Heart left ventricle (tissue), 16 donors: ENCODE data around the gene DDAH2. TPM values are rescaled to one million over a fixed set of nuclear protein-coding genes. Genes with fewer than 3 reads are reported as not detected.

ENCODE experiments used
- ATAC-seq, 4 donors: fragments of 200-7000 bp; cut with Tn5 transposase; one replicate each; pipeline ENCODE4 v1.9.1; 2020 to 2022; ENCODE audit warnings: moderate library complexity in 4 of 4, mild to moderate bottlenecking in 3 of 4, moderate number of reproducible peaks in 1 of 4
- DNase-seq, 5 donors: peaks; one replicate each; pipeline ENCODE4 v3.0.0-alpha.2; 2020
- H3K27ac ChIP-seq, 12 donors: fragments of 200-600 bp; sonication (generic) in 4 of 12; one replicate each; pipeline versions ENCODE4 v1.5.0 to v1.8.0; 2016 to 2022; ENCODE audit warnings: mild to moderate bottlenecking in 2 of 12
- H3K27me3 ChIP-seq, 9 donors: fragments of 200-600 bp; sonication (generic) in 2 of 9; one replicate each; pipeline versions ENCODE4 v1.5.1 to v1.8.0; 2016 to 2022; ENCODE audit warnings: mild to moderate bottlenecking in 3 of 9
- H3K36me3 ChIP-seq, 9 donors: fragments of 200-600 bp; sonication (generic) in 2 of 9; one replicate each; pipeline versions ENCODE4 v1.5.0 to v1.8.0; 2018 to 2022; ENCODE audit warnings: mild to moderate bottlenecking in 2 of 9
- H3K4me1 ChIP-seq, 12 donors: fragments of 200-600 bp; sonication (generic) in 4 of 12; one replicate each; pipeline versions ENCODE4 v1.5.0 to v1.8.0; 2016 to 2022; ENCODE audit warnings: mild to moderate bottlenecking in 3 of 12
- H3K4me3 ChIP-seq, 12 donors: fragments of 200-600 bp; sonication (generic) in 4 of 12; one replicate each; pipeline versions ENCODE4 v1.5.0 to v1.8.0; 2017 to 2022; ENCODE audit warnings: mild to moderate bottlenecking in 9 of 12, moderate library complexity in 4 of 12
- H3K9me3 ChIP-seq, 12 donors: fragments of 200-600 bp; sonication (generic) in 4 of 12; one replicate each; pipeline versions ENCODE4 v1.5.0 to v1.8.0; 2016 to 2022; ENCODE audit warnings: mild to moderate bottlenecking in 1 of 12
- POLR2A ChIP-seq, 2 donors: fragments of 450-650 bp; IDR thresholded peaks; one replicate each; pipeline ENCODE4 v1.6.1; 2017; ENCODE audit warnings: antibody characterized with exemption in 2 of 2, mild to moderate bottlenecking in 2 of 2, moderate library complexity in 2 of 2
- WGBS, 4 donors: extraction: QIAGEN DNeasy Blood & Tissue Kit in 2 of 4; methylation state at CpG; one replicate each; pipeline versions ENCODE4 v1.1.5 to v1.1.7; 2013 to 2018; 5-methylcytosine and 5-hydroxymethylcytosine counted together
- intact Hi-C, 10 donors: fragments of 100-400 bp; cut with DNase I; formaldehyde crosslinking; loops; one replicate each; pipeline versions ENCODE4 v1.11.1 to v1.14.2; 2022
- long read RNA-seq, 3 donors: library from polyadenylated mRNA; unstranded; transcript quantifications; one replicate each; pipeline ENCODE4 v2.0.0, GENCODE V29; 2020 to 2021
- polyA plus RNA-seq, 2 donors: library from polyadenylated mRNA; stranded (reverse); fragments of 200-250 nt; gene quantifications; one replicate each; pipeline ENCODE4 v1.2.3, GENCODE V29; 2013
- total RNA-seq, 9 donors: library from RNA; depleted of rRNA in 2 of 9; stranded (reverse); fragments of >200 nt in 2 of 9; fragmentation: NEBNext Ultra II Directional in 3 of 9; extraction: Animal tissue kit (Norgen Biotek cat#: 25700) in 3 of 9; gene quantifications; one replicate each; pipeline versions ENCODE4 v1.1.0 to v1.2.4, GENCODE V29; 2016 to 2023
- TF ChIP-seq, protein P1 (sequence below), 12 donors: fragments of 200-600 bp; sonication (generic) in 4 of 12; IDR thresholded peaks; one replicate each; pipeline versions ENCODE4 v1.5.0 to v1.8.0; 2018 to 2022; ENCODE audit warnings: antibody characterized with exemption in 12 of 12, mild to moderate bottlenecking in 5 of 12
- donor health status: ischemic (EF 13 %, LVEDD 7.1; RV severe dilation, severe dysfunction).
- donor health status: healthy with polysubstance abuse.
- donor health status: DM: no; HTN: yes; CAD: no.
- donor health status: DM: no; HTN: no; CAD: no.
- donor health status: ischemic (EF 25% LVEDD 6.9; RV normal size, moderate dysfunction).
- donor health status: ischemic (EF 25% LVEDD 5.7; RV mildly dilated, moderate dysfunction).
- donor health status: healthy.
- donor health status: DM: yes; HTN: yes; CAD: no.
- donor health status: ischemic (EF 35%, LVEDD 5.7; RV mildly dilated, moderate dysfunction).
- donor health status: nonischemic (EF 11% LVEDD 7.7; RV severe dilation, severe dysfunction).
- donor health status: DM: yes; HTN: yes; CAD: no.
- donor health status: PGD.
- donor health status: ischemic (EF 29% LVEDD 5.4; RV normal size, mild dysfunction).
- donor health status: nonischemic (EF 23%, LVEDD 6.1; RV moderate dilation, normal function).

The DDAH2 gene, protein sequence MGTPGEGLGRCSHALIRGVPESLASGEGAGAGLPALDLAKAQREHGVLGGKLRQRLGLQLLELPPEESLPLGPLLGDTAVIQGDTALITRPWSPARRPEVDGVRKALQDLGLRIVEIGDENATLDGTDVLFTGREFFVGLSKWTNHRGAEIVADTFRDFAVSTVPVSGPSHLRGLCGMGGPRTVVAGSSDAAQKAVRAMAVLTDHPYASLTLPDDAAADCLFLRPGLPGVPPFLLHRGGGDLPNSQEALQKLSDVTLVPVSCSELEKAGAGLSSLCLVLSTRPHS
- total RNA-seq, result 10 to 100 TPM; 42.3 to 69.7 (median 53.2) TPM
- 10 to 100 TPM; 62.1 to 80.5 TPM for polyA plus RNA-seq
- long read RNA-seq, donor 1, transcript DDAH2-211 (7 exons, 1,330 nt), result minor isoform, 5 of 103 reads
- long read RNA-seq, donor 1, transcript DDAH2-212 (6 exons, 1,688 nt), result major isoform, 40 of 103 reads
- long read RNA-seq, donor 1, transcript DDAH2-213 (7 exons, 1,688 nt), result minor isoform, 38 of 103 reads
- long read RNA-seq, donor 1, partial matches to known transcripts, result 5 of 103 reads
- long read RNA-seq, donor 1, other reads (novel, unspliced or antisense), result 13 of 103 reads
- long read RNA-seq, donor 2, transcript DDAH2-212 (6 exons, 1,688 nt), result minor isoform, 47 of 188 reads
- long read RNA-seq, donor 2, transcript DDAH2-213 (7 exons, 1,688 nt), result major isoform, 118 of 188 reads
- long read RNA-seq, donor 2, transcript DDAH2-211 (7 exons, 1,330 nt), result minor isoform, 9 of 188 reads
- long read RNA-seq, donor 2, partial matches to known transcripts, result 0 of 188 reads
- long read RNA-seq, donor 2, other reads (novel, unspliced or antisense), result 14 of 188 reads
- long read RNA-seq, donor 3, transcript DDAH2-213 (7 exons, 1,688 nt), result major isoform, 44 of 75 reads
- long read RNA-seq, donor 3, transcript DDAH2-212 (6 exons, 1,688 nt), result minor isoform, 16 of 75 reads
- long read RNA-seq, donor 3, partial matches to known transcripts, result 3 of 75 reads
- long read RNA-seq, donor 3, other reads (novel, unspliced or antisense), result 11 of 75 reads

- Histone ChIP-seq H3K36me3 (peaks cover 3 to 70% (median 57%) of the 10 kb centered on the region in 9 donors), H3K4me3 (peak within 1 kb of the TSS; percentile 52 to 95 (median 76)), H3K27me3 (no peaks in the 10 kb centered on the region), H3K4me1 (peaks cover 0 to 78% (median 27%) of the 10 kb centered on the region in 12 donors), H3K27ac (peak within 1 kb of the TSS; percentile 70 to 99 (median 97)), H3K9me3 (no peaks in the 10 kb centered on the region)
- ATAC-seq (peak; percentile 26 to 47 (median 44)), DNase-seq (peak in 2 of 5 donors; percentile 44 to 49)
- intact Hi-C loops, result loop anchor here in 7 of 10 donors (2.0 to 5.0 kb wide), 5 partner anchors 26 to 103 kb away; partner anchors contain the start of genes LY6G5C (in 3 of the 7), ABHD16A (in 2 of the 7) and SAPCD1 (in 1 of the 7)
- 14 to 20% (median 17%) methylated on average over 35 to 36 of the region's 36 CpGs for WGBS, 4 donors
- no peak for TF ChIP-seq POLR2A (IDR thresholded peaks at IDR 0.05)
- TF ChIP-seq, protein P1, sequence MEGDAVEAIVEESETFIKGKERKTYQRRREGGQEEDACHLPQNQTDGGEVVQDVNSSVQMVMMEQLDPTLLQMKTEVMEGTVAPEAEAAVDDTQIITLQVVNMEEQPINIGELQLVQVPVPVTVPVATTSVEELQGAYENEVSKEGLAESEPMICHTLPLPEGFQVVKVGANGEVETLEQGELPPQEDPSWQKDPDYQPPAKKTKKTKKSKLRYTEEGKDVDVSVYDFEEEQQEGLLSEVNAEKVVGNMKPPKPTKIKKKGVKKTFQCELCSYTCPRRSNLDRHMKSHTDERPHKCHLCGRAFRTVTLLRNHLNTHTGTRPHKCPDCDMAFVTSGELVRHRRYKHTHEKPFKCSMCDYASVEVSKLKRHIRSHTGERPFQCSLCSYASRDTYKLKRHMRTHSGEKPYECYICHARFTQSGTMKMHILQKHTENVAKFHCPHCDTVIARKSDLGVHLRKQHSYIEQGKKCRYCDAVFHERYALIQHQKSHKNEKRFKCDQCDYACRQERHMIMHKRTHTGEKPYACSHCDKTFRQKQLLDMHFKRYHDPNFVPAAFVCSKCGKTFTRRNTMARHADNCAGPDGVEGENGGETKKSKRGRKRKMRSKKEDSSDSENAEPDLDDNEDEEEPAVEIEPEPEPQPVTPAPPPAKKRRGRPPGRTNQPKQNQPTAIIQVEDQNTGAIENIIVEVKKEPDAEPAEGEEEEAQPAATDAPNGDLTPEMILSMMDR (IDR thresholded peaks at IDR 0.05), result peak in 5 of 12 donors; percentile 60 to 81 (median 65)
These were observed at the start of gene DDAH2 for GRCh38 chr6:31728767-31729514. DDAH2 (minus strand) TSS chr6:31729299; CDS start chr6:31729161, 138 bp downstream.

DNA sequence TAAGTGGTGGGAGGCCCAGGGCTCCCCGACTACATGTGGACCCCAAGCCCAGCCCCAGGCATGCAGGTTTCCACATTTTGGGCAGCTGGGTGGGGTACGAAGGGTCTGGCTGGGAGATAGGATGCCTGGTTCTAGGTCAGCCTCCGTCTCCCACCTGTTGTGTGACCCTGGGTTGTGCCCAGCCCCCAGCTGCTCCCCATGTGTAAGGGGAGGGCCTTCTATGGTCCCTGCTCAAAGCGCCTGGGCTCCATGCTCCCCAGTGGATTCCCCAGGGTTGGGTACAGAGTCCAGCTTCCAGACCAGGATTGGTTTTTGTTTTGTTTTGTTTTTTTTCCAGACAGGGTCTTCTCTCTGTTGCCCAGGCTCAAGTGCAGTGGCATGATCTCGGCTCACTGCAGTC, 49.1 kb upstream of the DDAH2 start:
- ATAC-seq, result no peak
- H3K4me3 ChIP-seq, result no peak overlapping the region
- no peaks in the 10 kb centered on the region for H3K9me3 ChIP-seq
- no peaks in the 10 kb centered on the region for H3K27me3 ChIP-seq
- peaks cover 0 to 20% (median 13%) of the 10 kb centered on the region in 12 donors for H3K4me1 ChIP-seq
- peaks cover 0 to 54% (median 45%) of the 10 kb centered on the region in 9 donors for H3K36me3 ChIP-seq
- intact Hi-C loops, result loop anchor here in 3 of 10 donors (5.0 to 10.0 kb wide), 3 partner anchors 36 to 96 kb away; partner anchors contain the start of genes LY6G5C (in 1 of the 3) and MSH5 (in 1 of the 3)
- H3K27ac ChIP-seq, result peak overlapping the region in 2 of 12 donors; percentile 83 to 84
- no peak for TF ChIP-seq POLR2A (IDR thresholded peaks at IDR 0.05)
- TF ChIP-seq, protein P1 (IDR thresholded peaks at IDR 0.05), result no peak
- no peak for DNase-seq
- WGBS, 4 donors, result 94 to 98% (median 95%) methylated on average over 5 of the region's 5 CpGs

GRCh38 chr6:31777667-31778050, 48.6 kb upstream of the DDAH2 start:
- no peaks in the 10 kb centered on the region for H3K27me3 ChIP-seq
- no peak for DNase-seq
- H3K4me1 ChIP-seq, result peaks cover 0 to 22% (median 13%) of the 10 kb centered on the region in 12 donors
- no peak for ATAC-seq
- WGBS, 4 donors, result 90 to 96% (median 92%) methylated on average over 5 of the region's 5 CpGs
- peak overlapping the region in 4 of 12 donors; percentile 33 to 48 (median 44) for H3K4me3 ChIP-seq
- intact Hi-C loops, result loop anchor here in 3 of 10 donors (5.0 to 10.0 kb wide), 3 partner anchors 35 to 95 kb away; partner anchors contain the start of genes LY6G5C (in 1 of the 3) and MSH5 (in 1 of the 3)
- H3K9me3 ChIP-seq, result no peaks in the 10 kb centered on the region
- H3K27ac ChIP-seq, result peak overlapping the region in 11 of 12 donors; percentile 38 to 85 (median 79)
- peaks cover 0 to 49% (median 40%) of the 10 kb centered on the region in 9 donors for H3K36me3 ChIP-seq
- TF ChIP-seq, protein P1 (IDR thresholded peaks at IDR 0.05), result no peak
- no peak for TF ChIP-seq POLR2A (IDR thresholded peaks at IDR 0.05)
